Lower leg skin (tissue), 4 donors: ENCODE measurements around the gene LRRC3C. TPM values are rescaled to one million over a fixed set of nuclear protein-coding genes. Genes with fewer than 3 reads are reported as not detected.
"Not testable (repeated sequence)": the region's sequence is repeated elsewhere in the genome, so short reads cannot be mapped to it uniquely, and the experiment has no call there.

Experiments
- DNase-seq, 2 donors: peaks; one replicate each; pipeline ENCODE4 v3.0.0-alpha.2; 2019; ENCODE audit warnings: low spot score in 2 of 2
- H3K4me3 ChIP-seq: fragments of 200-600 bp; sonication (generic); 2 replicates; pipeline ENCODE4 v1.5.1; 2017; ENCODE audit warnings: mild to moderate bottlenecking, low read depth; ENCODE audit not compliant: poor library complexity, severe bottlenecking
- POLR2A ChIP-seq, 2 donors: fragments of 450-650 bp; IDR thresholded peaks; one replicate each; pipeline ENCODE4 v1.6.1; 2016 to 2017; ENCODE audit warnings: antibody characterized with exemption in 2 of 2, mild to moderate bottlenecking in 1 of 2, moderate library complexity in 1 of 2
- WGBS, 2 donors: methylation state at CpG; one replicate each; pipeline ENCODE4 v1.1.5; 2018; 5-methylcytosine and 5-hydroxymethylcytosine counted together
- intact Hi-C: fragments of 100-400 bp; cut with DNase I; formaldehyde crosslinking; loops from one replicate; pipeline ENCODE4 v1.15.0; 2023; ENCODE audit warnings: low total_unique reads
- total RNA-seq, 4 donors: library from RNA; depleted of rRNA; stranded (reverse); fragments of >200 nt; gene quantifications; one replicate each; pipeline ENCODE4 v1.1.0, GENCODE V29; 2016
- TF ChIP-seq, protein P1 (sequence below), 3 donors: fragments of 450-650 bp; IDR thresholded peaks; one replicate each; pipeline ENCODE4 v1.5.1; 2016; ENCODE audit warnings: antibody characterized with exemption in 3 of 3, mild to moderate bottlenecking in 3 of 3, moderate library complexity in 2 of 3

Gene LRRC3C, protein sequence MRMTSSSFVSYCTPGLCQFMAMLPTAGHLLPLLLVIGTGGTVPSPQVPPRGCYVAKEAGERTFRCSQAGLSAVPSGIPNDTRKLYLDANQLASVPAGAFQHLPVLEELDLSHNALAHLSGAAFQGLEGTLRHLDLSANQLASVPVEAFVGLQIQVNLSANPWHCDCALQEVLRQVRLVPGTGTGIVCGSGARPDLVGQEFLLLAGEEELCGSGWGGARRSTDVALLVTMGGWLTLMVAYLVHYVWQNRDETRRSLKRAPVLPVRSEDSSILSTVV
- under 1 TPM in 1 of 4 donors, not detected in 3; 0.52 TPM for total RNA-seq

DNA sequence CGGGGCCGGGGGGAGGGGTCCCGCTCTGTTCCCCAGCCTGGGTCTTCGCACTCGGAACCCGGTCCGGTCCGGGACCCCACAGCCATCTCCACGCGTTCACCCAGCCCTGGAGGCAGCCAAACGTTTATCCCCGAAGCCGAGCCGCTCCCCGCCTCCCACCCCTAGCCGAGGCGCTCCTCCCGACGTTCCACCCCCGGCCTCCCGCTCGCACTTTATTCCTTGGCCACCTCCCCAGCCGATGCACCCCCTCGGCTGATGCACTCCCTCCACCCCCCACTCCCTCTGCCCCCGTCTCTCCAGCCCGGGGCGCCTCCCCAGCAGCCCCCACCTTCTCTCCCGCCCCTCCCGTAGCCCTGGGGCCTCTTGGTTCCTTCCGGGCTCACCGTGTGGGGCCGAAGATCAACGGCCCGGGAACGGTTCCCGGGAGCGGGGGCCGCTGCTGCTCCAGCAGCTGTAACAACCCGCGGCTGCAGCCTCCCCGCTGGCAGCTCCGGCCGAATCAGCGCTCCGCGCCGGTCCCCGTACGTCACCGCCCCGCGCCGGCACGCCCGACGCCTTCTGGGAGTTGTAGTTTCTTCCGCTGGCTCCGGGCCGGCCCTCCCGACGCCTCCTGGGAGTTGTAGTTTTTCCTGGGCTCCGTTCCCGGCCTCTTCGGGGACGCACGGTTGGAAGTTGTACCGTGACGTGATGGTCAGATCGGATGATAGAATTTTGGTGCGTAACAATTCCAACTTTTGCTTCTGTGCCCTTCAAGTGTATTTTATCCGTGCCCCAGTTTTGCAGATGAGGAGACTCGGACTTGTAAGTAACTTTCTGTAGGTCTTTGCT lies at the start of gene LRRC3C, which contains the start of gene ORMDL3:
LRRC3C (plus strand) TSS at position 632 of the 828 bp plus-strand sequence. CDS start 13,792 bp downstream, outside the sequence.
ORMDL3 (minus strand) TSS at position 501 of the 828 bp plus-strand sequence. CDS start 3,398 bp downstream, outside the sequence.
- H3K4me3 ChIP-seq, result peak within 1 kb of the TSS; percentile 96
- WGBS, 2 donors, result 1% methylated on average over 34 to 60 of the region's 72 CpGs
- intact Hi-C loops, result no loop called here
- peak; percentile 91 to 99 for DNase-seq
- TF ChIP-seq POLR2A (IDR thresholded peaks at IDR 0.05), result no peak
- TF ChIP-seq, protein P1, sequence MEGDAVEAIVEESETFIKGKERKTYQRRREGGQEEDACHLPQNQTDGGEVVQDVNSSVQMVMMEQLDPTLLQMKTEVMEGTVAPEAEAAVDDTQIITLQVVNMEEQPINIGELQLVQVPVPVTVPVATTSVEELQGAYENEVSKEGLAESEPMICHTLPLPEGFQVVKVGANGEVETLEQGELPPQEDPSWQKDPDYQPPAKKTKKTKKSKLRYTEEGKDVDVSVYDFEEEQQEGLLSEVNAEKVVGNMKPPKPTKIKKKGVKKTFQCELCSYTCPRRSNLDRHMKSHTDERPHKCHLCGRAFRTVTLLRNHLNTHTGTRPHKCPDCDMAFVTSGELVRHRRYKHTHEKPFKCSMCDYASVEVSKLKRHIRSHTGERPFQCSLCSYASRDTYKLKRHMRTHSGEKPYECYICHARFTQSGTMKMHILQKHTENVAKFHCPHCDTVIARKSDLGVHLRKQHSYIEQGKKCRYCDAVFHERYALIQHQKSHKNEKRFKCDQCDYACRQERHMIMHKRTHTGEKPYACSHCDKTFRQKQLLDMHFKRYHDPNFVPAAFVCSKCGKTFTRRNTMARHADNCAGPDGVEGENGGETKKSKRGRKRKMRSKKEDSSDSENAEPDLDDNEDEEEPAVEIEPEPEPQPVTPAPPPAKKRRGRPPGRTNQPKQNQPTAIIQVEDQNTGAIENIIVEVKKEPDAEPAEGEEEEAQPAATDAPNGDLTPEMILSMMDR (IDR thresholded peaks at IDR 0.05), result no peak

DNA sequence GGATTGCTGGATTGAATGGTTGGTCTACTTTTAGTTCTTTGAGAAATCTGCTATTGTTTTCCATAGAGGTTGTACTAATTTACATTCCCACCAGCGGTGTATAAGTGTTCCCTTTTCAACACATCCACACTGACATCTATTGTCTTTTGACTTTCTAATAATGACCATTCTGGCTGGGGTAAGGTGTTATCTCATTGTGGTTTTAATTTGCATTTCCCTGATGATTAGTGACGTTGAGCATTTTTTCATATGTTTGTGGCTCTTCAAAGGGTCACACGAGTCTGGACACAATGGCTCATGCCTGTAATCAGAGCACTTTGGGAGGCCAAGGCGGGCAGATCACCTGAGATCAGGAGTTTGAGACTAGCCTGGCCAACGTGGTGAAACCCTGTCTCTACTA lies 41.4 kb upstream of the LRRC3C start:
- H3K4me3 ChIP-seq, intact Hi-C loops, DNase-seq: not testable (repeated sequence)
- WGBS, 2 donors, result 64 to 76% methylated on average over 5 of the region's 5 CpGs

DNA sequence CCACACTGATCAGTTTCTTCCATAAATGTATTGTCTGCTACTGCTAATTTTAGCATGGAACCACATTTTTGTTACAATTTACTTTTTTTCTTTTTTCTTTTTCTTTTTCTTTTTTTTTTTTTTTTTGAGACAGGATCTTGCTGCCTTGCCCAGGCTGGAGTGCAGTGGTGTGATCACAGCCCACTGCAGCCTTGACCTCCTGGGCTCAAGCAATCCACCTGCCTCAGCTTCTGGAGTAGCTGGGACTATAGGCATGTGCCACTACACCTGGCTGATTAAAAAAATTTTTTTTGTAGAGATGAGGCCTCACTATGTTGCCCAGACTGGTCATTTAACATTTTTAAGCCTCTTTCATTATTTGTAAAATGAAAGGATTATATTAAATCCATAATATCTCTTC lies 40.5 kb upstream of the LRRC3C start:
- DNase-seq, result no peak
- H3K4me3 ChIP-seq, result no peak overlapping the region
- intact Hi-C loops, result no loop called here
- no peak for TF ChIP-seq POLR2A (IDR thresholded peaks at IDR 0.05)
- TF ChIP-seq, protein P1 (IDR thresholded peaks at IDR 0.05), result no peak

DNA sequence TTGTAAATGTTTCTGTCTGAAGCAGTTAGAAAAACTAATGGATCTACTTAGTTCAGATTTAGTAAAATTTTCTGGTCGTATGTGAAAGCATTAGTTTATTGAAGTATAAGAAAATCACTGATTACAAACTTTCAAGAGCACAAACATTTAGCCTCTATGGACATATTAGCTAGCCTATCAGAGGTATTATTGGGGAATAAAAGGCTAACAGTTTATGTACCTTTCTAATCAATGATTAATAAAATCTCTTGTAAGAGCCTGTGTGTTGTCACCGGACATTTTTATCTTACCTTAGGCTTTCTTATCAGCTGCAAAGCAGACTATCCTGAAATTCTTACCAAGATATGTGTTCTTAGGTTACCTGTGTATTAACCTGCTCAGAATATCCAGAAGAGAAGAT lies 38.3 kb upstream of the LRRC3C start:
- intact Hi-C loops, result no loop called here
- H3K4me3 ChIP-seq, result no peak overlapping the region
- no peak for DNase-seq
- 39 to 55% methylated on average over 2 of the region's 2 CpGs for WGBS, 2 donors
- TF ChIP-seq POLR2A (IDR thresholded peaks at IDR 0.05), result no peak
- TF ChIP-seq, protein P1 (IDR thresholded peaks at IDR 0.05), result no peak

DNA sequence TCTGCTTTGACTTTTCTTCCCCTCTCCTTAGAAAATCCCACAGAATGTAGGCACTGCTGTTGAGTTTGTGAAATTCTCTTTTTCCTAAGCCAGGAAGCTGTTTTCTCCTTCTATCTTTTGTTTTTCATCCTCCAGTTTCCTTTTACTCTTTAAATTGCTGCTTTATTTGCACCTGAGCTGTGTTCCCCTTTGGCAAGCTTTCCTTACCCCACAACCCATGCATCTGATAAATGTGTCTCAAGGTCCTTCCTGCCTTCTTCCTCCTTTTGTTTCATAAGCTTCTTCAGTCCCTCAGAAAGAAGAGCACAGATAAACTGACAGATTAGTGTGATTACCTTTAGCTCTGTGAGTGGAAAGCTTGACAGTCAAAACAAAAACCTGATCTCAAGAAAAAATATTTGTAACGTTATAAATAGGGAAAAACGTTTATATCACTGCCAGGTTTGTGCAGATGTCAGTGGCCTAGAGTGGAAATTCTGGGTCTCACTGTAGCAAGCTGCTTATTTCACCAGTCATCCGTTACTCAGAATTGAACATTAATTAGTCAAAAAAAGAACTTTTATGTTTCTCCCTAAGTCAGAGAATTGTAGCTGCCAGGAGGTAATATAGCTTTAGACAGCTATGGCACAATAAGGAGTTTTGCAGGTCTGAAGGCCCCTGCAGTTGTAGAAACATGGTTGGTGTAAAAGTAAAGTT lies 32.7 kb upstream of the LRRC3C start:
- intact Hi-C loops, result no loop called here
- DNase-seq, result no peak
- no peak for TF ChIP-seq POLR2A (IDR thresholded peaks at IDR 0.05)
- TF ChIP-seq, protein P1 (IDR thresholded peaks at IDR 0.05), result no peak
- H3K4me3 ChIP-seq, result no peak overlapping the region
- 25 to 26% methylated on average over 3 of the region's 3 CpGs for WGBS, 2 donors

DNA sequence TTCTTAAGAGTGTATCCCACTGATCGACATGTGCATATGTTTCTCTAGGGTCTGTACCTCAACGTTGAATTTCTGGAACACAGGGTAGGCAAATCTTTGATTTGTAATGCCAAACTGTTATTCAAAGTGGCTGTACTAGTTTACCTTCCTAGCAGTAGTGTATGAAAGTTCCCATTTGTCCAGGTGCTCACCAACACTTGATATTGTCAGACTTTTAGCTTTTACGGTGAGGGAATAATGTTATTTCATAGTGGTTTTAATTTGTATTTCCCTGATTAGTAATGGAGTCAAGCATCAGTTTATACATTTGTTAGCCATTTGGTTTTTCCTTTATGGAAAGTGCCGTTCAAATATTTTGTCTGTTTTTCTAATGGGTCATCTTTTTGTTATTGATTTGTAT lies 29.4 kb upstream of the LRRC3C start:
- TF ChIP-seq, protein P1 (IDR thresholded peaks at IDR 0.05), result no peak
- TF ChIP-seq POLR2A (IDR thresholded peaks at IDR 0.05), result no peak
- intact Hi-C loops, result no loop called here
- DNase-seq, result no peak
- WGBS, 2 donors, result 95 to 96% methylated on average over 4 of the region's 4 CpGs
- H3K4me3 ChIP-seq, result no peak overlapping the region
